WTC11 (cell line): Measurements from ENCODE around the gene ADARB2. TPM values are rescaled to one million over a fixed set of nuclear protein-coding genes. Genes with fewer than 3 reads are reported as not detected.

ENCODE experiments used
- ATAC-seq: fragments of 200-7000 bp; cut with Tn5 transposase; 2 replicates; pipeline ENCODE4 v1.10.0; 2021; ENCODE audit warnings: mild to moderate bottlenecking, moderate library complexity
- CTCF ChIA-PET: fragments of 300-600 bp; sonication (Branson Sonifier 250); formaldehyde crosslinking; loops from one replicate; lab custom pipeline; 2021; ENCODE audit warnings: antibody characterized with exemption; lab: Charles Lee
- POLR2A ChIA-PET: fragments of 350-600 bp; sonication (Branson Sonifier 250); formaldehyde crosslinking; loops from one replicate; lab custom pipeline; 2021; ENCODE audit warnings: antibody characterized with exemption; lab: Charles Lee
- DNase-seq: peaks from one replicate; pipeline ENCODE4 v3.0.0; 2021; ENCODE audit warnings: low spot score
- H3K27ac Mint-ChIP-seq: 2 replicates; pipeline ENCODE4 v1.8.0; 2021; ENCODE audit warnings: mixed read lengths
- H3K27me3 Mint-ChIP-seq: 2 replicates; pipeline ENCODE4 v1.8.0; 2021; ENCODE audit warnings: low read depth, mild to moderate bottlenecking, moderate library complexity, mixed read lengths
- H3K36me3 Mint-ChIP-seq: 2 replicates; pipeline ENCODE4 v1.8.0; 2021; ENCODE audit warnings: mixed read lengths
- H3K4me1 Mint-ChIP-seq: 2 replicates; pipeline ENCODE4 v1.8.0; 2022; ENCODE audit warnings: mixed read lengths
- H3K4me3 Mint-ChIP-seq: 2 replicates; pipeline ENCODE4 v1.8.0; 2021; ENCODE audit warnings: mild to moderate bottlenecking, moderate library complexity, mixed read lengths
- H3K9me3 Mint-ChIP-seq: 2 replicates; pipeline ENCODE4 v1.8.0; 2021; ENCODE audit warnings: mixed read lengths
- ATF6 ChIP-seq: sonication (generic); formaldehyde crosslinking; IDR thresholded peaks from 2 replicates; pipeline ENCODE4 v1.8.1; 2023; ENCODE audit warnings: mild to moderate bottlenecking, missing genetic modification reagents
- ESRRA ChIP-seq: sonication (generic); formaldehyde crosslinking; IDR thresholded peaks from 2 replicates; pipeline ENCODE4 v1.8.1; 2022; ENCODE audit warnings: mild to moderate bottlenecking, missing genetic modification reagents, borderline replicate concordance
- FOXK1 ChIP-seq: sonication (generic); formaldehyde crosslinking; IDR thresholded peaks from 2 replicates; pipeline ENCODE4 v1.8.0; 2022; ENCODE audit warnings: mild to moderate bottlenecking, moderate library complexity, missing genetic modification reagents
- GABPB1 ChIP-seq: sonication (generic); formaldehyde crosslinking; IDR thresholded peaks from 2 replicates; pipeline ENCODE4 v1.8.1; 2023; ENCODE audit warnings: mild to moderate bottlenecking, missing genetic modification reagents
- IRF1 ChIP-seq: sonication (generic); formaldehyde crosslinking; IDR thresholded peaks from 2 replicates; pipeline ENCODE4 v1.8.0; 2023; ENCODE audit warnings: missing genetic modification reagents
- NR1H2 ChIP-seq: sonication (generic); formaldehyde crosslinking; IDR thresholded peaks from 2 replicates; pipeline ENCODE4 v1.9.0; 2021; ENCODE audit warnings: mild to moderate bottlenecking, moderate library complexity, missing genetic modification reagents
- NR2C2 ChIP-seq: sonication (generic); formaldehyde crosslinking; IDR thresholded peaks from 2 replicates; pipeline ENCODE4 v1.8.0; 2022; ENCODE audit warnings: mild to moderate bottlenecking, missing genetic modification reagents
- TEAD1 ChIP-seq: sonication (generic); formaldehyde crosslinking; IDR thresholded peaks from 2 replicates; pipeline ENCODE4 v1.8.0; 2022; ENCODE audit warnings: mild to moderate bottlenecking, missing genetic modification reagents
- USF1 ChIP-seq: sonication (generic); formaldehyde crosslinking; IDR thresholded peaks from 2 replicates; pipeline ENCODE4 v1.8.0; 2022; ENCODE audit warnings: mild to moderate bottlenecking, missing genetic modification reagents
- ZBTB21 ChIP-seq: sonication (generic); formaldehyde crosslinking; IDR thresholded peaks from 2 replicates; pipeline ENCODE4 v1.8.1; 2023; ENCODE audit warnings: mild to moderate bottlenecking, missing genetic modification reagents, borderline replicate concordance
- ZMAT4 ChIP-seq: fragments of 250-450 bp; sonication (Bioruptor Pico); IDR thresholded peaks from 2 replicates; pipeline ENCODE4 v1.9.0; 2021; ENCODE audit warnings: mild to moderate bottlenecking
- ZNF423 ChIP-seq: fragments of 250-450 bp; sonication (Bioruptor Pico); IDR thresholded peaks from 2 replicates; pipeline ENCODE4 v2.1.2; 2022; ENCODE audit warnings: mild to moderate bottlenecking, moderate library complexity
- ZNF425 ChIP-seq: fragments of 250-450 bp; sonication (Bioruptor Pico); conservative IDR thresholded peaks from 2 replicates; pipeline ENCODE4 v1.9.0; 2021; ENCODE audit warnings: mild to moderate bottlenecking
- total RNA-seq: library from RNA; stranded (reverse); gene quantifications from 3 replicates; pipeline ENCODE4 v1.2.3, GENCODE V29; 2021
- TF ChIP-seq, protein P1 (sequence below): sonication (generic); formaldehyde crosslinking; IDR thresholded peaks from 2 replicates; pipeline ENCODE4 v1.8.0; 2022; ENCODE audit warnings: mild to moderate bottlenecking, missing genetic modification reagents
- TF ChIP-seq, protein P2 (sequence below): sonication (generic); formaldehyde crosslinking; IDR thresholded peaks from 2 replicates; pipeline ENCODE4 v1.8.1; 2023; ENCODE audit warnings: mild to moderate bottlenecking, missing genetic modification reagents
- TF ChIP-seq, protein P3 (sequence below): sonication (generic); formaldehyde crosslinking; IDR thresholded peaks from 2 replicates; pipeline ENCODE4 v1.8.1; 2022; ENCODE audit warnings: missing genetic modification reagents, borderline replicate concordance
- TF ChIP-seq, protein P4 (sequence below): sonication (generic); formaldehyde crosslinking; IDR thresholded peaks from 2 replicates; pipeline ENCODE4 v1.8.0; 2022; ENCODE audit warnings: mild to moderate bottlenecking, missing genetic modification reagents

ADARB2 gene
- total RNA-seq, 1 experiment from 2014 or later = 3.7 TPM

GRCh38 chr10:1154531-1155295 lies 582.6 kb downstream of the ADARB2 start (continued):
- TF ChIP-seq ZNF425 (CRISPR knock-in tag) (no peak), NR2C2 (CRISPR knock-in tag) (no peak), ESRRA (CRISPR knock-in tag) (no peak), IRF1 (CRISPR knock-in tag) (no peak), USF1 (CRISPR knock-in tag) (no peak), ATF6 (CRISPR knock-in tag) (no peak)
- TF ChIP-seq, protein P1, sequence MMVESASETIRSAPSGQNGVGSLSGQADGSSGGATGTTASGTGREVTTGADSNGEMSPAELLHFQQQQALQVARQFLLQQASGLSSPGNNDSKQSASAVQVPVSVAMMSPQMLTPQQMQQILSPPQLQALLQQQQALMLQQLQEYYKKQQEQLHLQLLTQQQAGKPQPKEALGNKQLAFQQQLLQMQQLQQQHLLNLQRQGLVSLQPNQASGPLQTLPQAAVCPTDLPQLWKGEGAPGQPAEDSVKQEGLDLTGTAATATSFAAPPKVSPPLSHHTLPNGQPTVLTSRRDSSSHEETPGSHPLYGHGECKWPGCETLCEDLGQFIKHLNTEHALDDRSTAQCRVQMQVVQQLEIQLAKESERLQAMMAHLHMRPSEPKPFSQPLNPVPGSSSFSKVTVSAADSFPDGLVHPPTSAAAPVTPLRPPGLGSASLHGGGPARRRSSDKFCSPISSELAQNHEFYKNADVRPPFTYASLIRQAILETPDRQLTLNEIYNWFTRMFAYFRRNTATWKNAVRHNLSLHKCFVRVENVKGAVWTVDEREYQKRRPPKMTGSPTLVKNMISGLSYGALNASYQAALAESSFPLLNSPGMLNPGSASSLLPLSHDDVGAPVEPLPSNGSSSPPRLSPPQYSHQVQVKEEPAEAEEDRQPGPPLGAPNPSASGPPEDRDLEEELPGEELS = no peak

GRCh38 chr10:1153805-1154351 lies 583.4 kb downstream of the ADARB2 start:
- Mint-ChIP-seq H3K4me1 (peaks cover 4% of the 10 kb centered on the region; the same call in 1 of the 2 replicates), H3K36me3 (no peaks in the 10 kb centered on the region), H3K27ac (no peak overlapping the region), H3K27me3 (peaks cover 7% of the 10 kb centered on the region), H3K9me3 (no peaks in the 10 kb centered on the region), H3K4me3 (no peak overlapping the region)
- POLR2A ChIA-PET = no interaction called here
- DNase-seq (no peak), ATAC-seq (no peak; the same call in 1 of the 2 replicates)
- CTCF ChIA-PET = interaction anchor here (0.8 to 1.6 kb wide), 3 partner anchors 43 to 215 kb away, joined by 3 to 6 read pairs (median 5); no protein-coding TSS in a partner anchor
- no peak for TF ChIP-seq FOXK1
- TF ChIP-seq, protein P2, sequence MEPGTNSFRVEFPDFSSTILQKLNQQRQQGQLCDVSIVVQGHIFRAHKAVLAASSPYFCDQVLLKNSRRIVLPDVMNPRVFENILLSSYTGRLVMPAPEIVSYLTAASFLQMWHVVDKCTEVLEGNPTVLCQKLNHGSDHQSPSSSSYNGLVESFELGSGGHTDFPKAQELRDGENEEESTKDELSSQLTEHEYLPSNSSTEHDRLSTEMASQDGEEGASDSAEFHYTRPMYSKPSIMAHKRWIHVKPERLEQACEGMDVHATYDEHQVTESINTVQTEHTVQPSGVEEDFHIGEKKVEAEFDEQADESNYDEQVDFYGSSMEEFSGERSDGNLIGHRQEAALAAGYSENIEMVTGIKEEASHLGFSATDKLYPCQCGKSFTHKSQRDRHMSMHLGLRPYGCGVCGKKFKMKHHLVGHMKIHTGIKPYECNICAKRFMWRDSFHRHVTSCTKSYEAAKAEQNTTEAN = no peak
- TF ChIP-seq, protein P3, sequence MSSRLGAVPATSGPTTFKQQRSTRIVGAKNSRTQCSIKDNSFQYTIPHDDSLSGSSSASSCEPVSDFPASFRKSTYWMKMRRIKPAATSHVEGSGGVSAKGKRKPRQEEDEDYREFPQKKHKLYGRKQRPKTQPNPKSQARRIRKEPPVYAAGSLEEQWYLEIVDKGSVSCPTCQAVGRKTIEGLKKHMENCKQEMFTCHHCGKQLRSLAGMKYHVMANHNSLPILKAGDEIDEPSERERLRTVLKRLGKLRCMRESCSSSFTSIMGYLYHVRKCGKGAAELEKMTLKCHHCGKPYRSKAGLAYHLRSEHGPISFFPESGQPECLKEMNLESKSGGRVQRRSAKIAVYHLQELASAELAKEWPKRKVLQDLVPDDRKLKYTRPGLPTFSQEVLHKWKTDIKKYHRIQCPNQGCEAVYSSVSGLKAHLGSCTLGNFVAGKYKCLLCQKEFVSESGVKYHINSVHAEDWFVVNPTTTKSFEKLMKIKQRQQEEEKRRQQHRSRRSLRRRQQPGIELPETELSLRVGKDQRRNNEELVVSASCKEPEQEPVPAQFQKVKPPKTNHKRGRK (CRISPR knock-in tag) = no peak
- TF ChIP-seq, protein P4, sequence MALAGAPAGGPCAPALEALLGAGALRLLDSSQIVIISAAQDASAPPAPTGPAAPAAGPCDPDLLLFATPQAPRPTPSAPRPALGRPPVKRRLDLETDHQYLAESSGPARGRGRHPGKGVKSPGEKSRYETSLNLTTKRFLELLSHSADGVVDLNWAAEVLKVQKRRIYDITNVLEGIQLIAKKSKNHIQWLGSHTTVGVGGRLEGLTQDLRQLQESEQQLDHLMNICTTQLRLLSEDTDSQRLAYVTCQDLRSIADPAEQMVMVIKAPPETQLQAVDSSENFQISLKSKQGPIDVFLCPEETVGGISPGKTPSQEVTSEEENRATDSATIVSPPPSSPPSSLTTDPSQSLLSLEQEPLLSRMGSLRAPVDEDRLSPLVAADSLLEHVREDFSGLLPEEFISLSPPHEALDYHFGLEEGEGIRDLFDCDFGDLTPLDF = no peak
- no peak for TF ChIP-seq ZNF423
- TF ChIP-seq GABPB1 (CRISPR knock-in tag) = no peak
- TF ChIP-seq ZMAT4 (CRISPR knock-in tag) = no peak
- no peak for TF ChIP-seq NR1H2 (CRISPR knock-in tag)
- no peak for TF ChIP-seq ZBTB21 (CRISPR knock-in tag)
- TF ChIP-seq TEAD1 (CRISPR knock-in tag) = no peak
- TF ChIP-seq, protein P1 = no peak
